Fibroblast of lung (primary cell): ENCODE measurements around the gene MCF2L2. TPM values are rescaled to one million over a fixed set of nuclear protein-coding genes. Genes with fewer than 3 reads are reported as not detected.
A peak's percentile ranks its signal among the peaks of the same experiment; 100 is the strongest.
"Not testable (repeated sequence)": the region's sequence is repeated elsewhere in the genome, so short reads cannot be mapped to it uniquely, and the experiment has no call there.

Experiments used
- DNase-seq, 2 donors: peaks; one replicate each; pipeline versions ENCODE4 v3.0.0 to v3.0.0-alpha.2; 2010; ENCODE audit warnings: low read depth in 2 of 2
- H2AFZ ChIP-seq: 2 replicates; pipeline ENCODE4 v1.5.1; 2012; ENCODE audit warnings: low read length, control low read depth, inconsistent platforms
- H3K27ac ChIP-seq: 2 replicates; pipeline ENCODE4 v1.5.1; 2011; ENCODE audit warnings: low read length, control low read depth; ENCODE audit not compliant: insufficient read depth
- H3K27me3 ChIP-seq: 2 replicates; pipeline ENCODE4 v1.5.1; 2011; ENCODE audit warnings: mild to moderate bottlenecking, low read length; ENCODE audit not compliant: control insufficient read depth, insufficient read depth
- H3K36me3 ChIP-seq: 2 replicates; pipeline ENCODE4 v1.5.1; 2011; ENCODE audit warnings: low read length; ENCODE audit not compliant: control insufficient read depth, insufficient read depth
- H3K4me1 ChIP-seq: 2 replicates; pipeline ENCODE4 v1.5.1; 2011; ENCODE audit warnings: low read length; ENCODE audit not compliant: control insufficient read depth, insufficient read depth; ENCODE audit errors: extremely low read depth
- H3K4me2 ChIP-seq: 2 replicates; pipeline ENCODE4 v1.5.1; 2011; ENCODE audit warnings: low read length, control low read depth; ENCODE audit not compliant: insufficient read depth; ENCODE audit errors: extremely low read depth
- H3K4me3 ChIP-seq, 4 experiments: fragments of 200-600 bp in 1 of 4; sonication (generic) in 1 of 4; replicated peaks in 1 of 4; 2 replicates each; pipeline ENCODE4 v1.5.1; 2011 to 2016; ENCODE audit warnings: low read length in 4 of 4, low read depth in 3 of 4, mild to moderate bottlenecking in 3 of 4, control low read depth in 2 of 4, inconsistent platforms in 1 of 4, mixed read lengths in 1 of 4; ENCODE audit not compliant: insufficient read depth in 1 of 4; ENCODE audit errors: control extremely low read depth in 1 of 4
- H3K79me2 ChIP-seq: 2 replicates; pipeline ENCODE4 v1.5.1; 2012; ENCODE audit warnings: mild to moderate bottlenecking, low read length, inconsistent platforms; ENCODE audit not compliant: control insufficient read depth, insufficient read depth
- H3K9ac ChIP-seq: 2 replicates; pipeline ENCODE4 v1.5.1; 2011; ENCODE audit warnings: mild to moderate bottlenecking, low read length, control low read depth; ENCODE audit not compliant: insufficient read depth
- H3K9me3 ChIP-seq: 2 replicates; pipeline ENCODE4 v1.5.1; 2012; ENCODE audit warnings: low read depth, low read length; ENCODE audit not compliant: control insufficient read depth, insufficient read depth
- H4K20me1 ChIP-seq: 2 replicates; pipeline ENCODE4 v1.5.1; 2011; ENCODE audit warnings: low read length; ENCODE audit not compliant: control insufficient read depth, insufficient read depth; ENCODE audit errors: extremely low read depth
- EZH2 ChIP-seq: IDR thresholded peaks from 2 replicates; pipeline ENCODE4 v1.5.1; 2012; ENCODE audit warnings: low read length, control low read depth, mild to moderate bottlenecking; ENCODE audit errors: missing control alignments
- polyA plus RNA-seq, 2 donors: library from polyadenylated mRNA; depleted of rRNA in 1 of 2; stranded (reverse) in 1 of 2; unstranded in 1 of 2; fragments of >200 nt; gene quantifications; 2 replicates each; pipeline ENCODE4 v1.2.1, GENCODE V29; 2011 to 2012; ENCODE audit warnings: missing spikeins in 1 of 2
- total RNA-seq: library from RNA; depleted of rRNA; stranded (reverse); fragments of >200 nt; gene quantifications from 2 replicates; pipeline ENCODE4 v1.2.1, GENCODE V29; 2014
- TF ChIP-seq, protein P1 (sequence below), 2 donors: IDR thresholded peaks in 1 of 2; conservative IDR thresholded peaks in 1 of 2; 1 replicate in 1 of 2; 2 replicates in 1 of 2; pipeline ENCODE4 v1.5.1; 2011 to 2012; ENCODE audit warnings: low read length in 2 of 2, control low read depth in 1 of 2, inconsistent platforms in 1 of 2, low read depth in 1 of 2, mild to moderate bottlenecking in 1 of 2

Gene MCF2L2
- total and polyA plus RNA-seq, 2 donors (not counting 1 experiment from before 2014, with no cell fraction given), result under 0.01 to 0.08 TPM

DNA sequence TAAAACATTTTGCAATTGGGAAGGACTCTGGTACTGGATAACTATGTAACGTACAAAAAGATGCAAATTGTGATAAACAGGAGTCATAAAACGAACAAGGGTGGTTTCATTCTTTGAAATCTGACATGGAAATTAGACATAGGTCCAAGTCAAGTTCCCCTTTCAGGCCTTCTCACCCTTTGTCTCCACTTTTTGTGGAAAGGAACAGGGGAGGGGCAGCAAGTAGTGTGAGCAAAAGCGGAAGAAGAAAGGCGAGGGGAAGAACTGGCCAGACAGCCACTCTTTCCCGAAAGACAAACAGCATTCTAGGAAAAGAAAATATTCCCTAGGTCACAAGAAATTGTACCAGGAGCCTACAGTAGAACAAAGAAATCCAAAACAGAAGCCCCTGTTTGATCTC, 52.6 kb downstream of the MCF2L2 start:
- TF ChIP-seq EZH2, result no peak
- TF ChIP-seq, protein P1, sequence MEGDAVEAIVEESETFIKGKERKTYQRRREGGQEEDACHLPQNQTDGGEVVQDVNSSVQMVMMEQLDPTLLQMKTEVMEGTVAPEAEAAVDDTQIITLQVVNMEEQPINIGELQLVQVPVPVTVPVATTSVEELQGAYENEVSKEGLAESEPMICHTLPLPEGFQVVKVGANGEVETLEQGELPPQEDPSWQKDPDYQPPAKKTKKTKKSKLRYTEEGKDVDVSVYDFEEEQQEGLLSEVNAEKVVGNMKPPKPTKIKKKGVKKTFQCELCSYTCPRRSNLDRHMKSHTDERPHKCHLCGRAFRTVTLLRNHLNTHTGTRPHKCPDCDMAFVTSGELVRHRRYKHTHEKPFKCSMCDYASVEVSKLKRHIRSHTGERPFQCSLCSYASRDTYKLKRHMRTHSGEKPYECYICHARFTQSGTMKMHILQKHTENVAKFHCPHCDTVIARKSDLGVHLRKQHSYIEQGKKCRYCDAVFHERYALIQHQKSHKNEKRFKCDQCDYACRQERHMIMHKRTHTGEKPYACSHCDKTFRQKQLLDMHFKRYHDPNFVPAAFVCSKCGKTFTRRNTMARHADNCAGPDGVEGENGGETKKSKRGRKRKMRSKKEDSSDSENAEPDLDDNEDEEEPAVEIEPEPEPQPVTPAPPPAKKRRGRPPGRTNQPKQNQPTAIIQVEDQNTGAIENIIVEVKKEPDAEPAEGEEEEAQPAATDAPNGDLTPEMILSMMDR (conservative IDR thresholded peaks at IDR 0.05 in 1 of 2, IDR thresholded peaks at IDR 0.05 in 1 of 2; ENCODE audit: low read depth in 1 of 2, low read length in 2 of 2), result no peak
- Histone ChIP-seq H3K4me2 (no peak overlapping the region), H3K27ac (no peak overlapping the region), H3K9me3 (no peaks in the 10 kb centered on the region), H3K79me2 (no peaks in the 10 kb centered on the region), H3K9ac (no peak overlapping the region), H3K4me1 (peaks cover 3% of the 10 kb centered on the region), H2AFZ (no peak overlapping the region), H4K20me1 (no peaks in the 10 kb centered on the region), H3K27me3 (no peaks in the 10 kb centered on the region), H3K4me3 (no peak overlapping the region), H3K36me3 (no peaks in the 10 kb centered on the region)
- no peak for DNase-seq

DNA sequence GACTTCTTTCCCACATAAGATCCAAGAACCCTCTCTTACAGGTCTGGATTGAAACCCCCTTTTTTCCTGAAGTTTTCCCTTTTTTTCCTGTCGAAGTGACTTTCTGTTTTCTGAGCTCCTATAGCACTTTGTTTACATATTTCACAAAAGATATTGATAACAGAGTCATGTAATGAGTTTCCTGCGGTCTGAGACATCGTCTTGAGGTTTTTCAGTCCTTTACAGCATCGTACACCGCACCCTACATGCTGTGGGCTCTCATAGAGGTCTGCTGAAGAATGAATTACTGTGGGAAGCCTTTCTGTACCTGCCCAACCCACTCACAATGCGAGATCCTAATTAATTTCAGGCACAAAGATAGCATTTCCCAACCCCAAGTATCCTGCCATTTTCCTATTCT, 53.1 kb downstream of the MCF2L2 start:
- Histone ChIP-seq H3K4me2 (no peak overlapping the region), H2AFZ (no peak overlapping the region), H3K4me3 (no peak overlapping the region), H4K20me1 (no peaks in the 10 kb centered on the region), H3K27ac (no peak overlapping the region), H3K4me1 (peaks cover 3% of the 10 kb centered on the region), H3K9me3 (no peaks in the 10 kb centered on the region), H3K79me2 (no peaks in the 10 kb centered on the region), H3K36me3 (no peaks in the 10 kb centered on the region), H3K27me3 (no peaks in the 10 kb centered on the region), H3K9ac (no peak overlapping the region)
- TF ChIP-seq, protein P1 (conservative IDR thresholded peaks at IDR 0.05 in 1 of 2, IDR thresholded peaks at IDR 0.05 in 1 of 2; ENCODE audit: low read depth in 1 of 2, low read length in 2 of 2), result no peak
- TF ChIP-seq EZH2, result no peak
- peak; percentile 14 to 75 for DNase-seq

DNA sequence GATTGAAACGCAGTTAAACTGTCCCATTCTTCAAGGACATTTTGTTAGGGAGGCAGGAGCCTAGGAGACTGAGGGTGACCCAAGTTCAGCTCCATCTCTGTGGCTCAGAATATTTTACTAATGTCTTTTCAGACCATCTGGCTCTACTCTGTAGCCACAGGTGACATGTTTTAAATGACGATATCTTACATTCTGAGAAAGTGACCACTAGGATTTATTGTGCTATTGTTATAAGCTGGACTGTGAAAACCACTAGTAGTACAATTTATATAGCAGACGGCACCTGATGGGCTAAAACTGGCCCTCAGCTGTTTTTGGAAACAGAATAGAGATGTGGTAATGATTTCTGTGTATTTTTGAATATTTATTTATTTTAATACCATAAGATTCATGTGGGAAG, 55.5 kb downstream of the MCF2L2 start:
- no peaks in the 10 kb centered on the region for H4K20me1 ChIP-seq
- no peaks in the 10 kb centered on the region for H3K9me3 ChIP-seq
- no peak overlapping the region for H3K9ac ChIP-seq
- no peak for TF ChIP-seq EZH2
- TF ChIP-seq, protein P1 (conservative IDR thresholded peaks at IDR 0.05 in 1 of 2, IDR thresholded peaks at IDR 0.05 in 1 of 2; ENCODE audit: low read depth in 1 of 2, low read length in 2 of 2), result no peak
- no peaks in the 10 kb centered on the region for H3K27me3 ChIP-seq
- H3K4me3 ChIP-seq, result no peak overlapping the region
- no peaks in the 10 kb centered on the region for H3K79me2 ChIP-seq
- DNase-seq, result no peak
- H3K4me1 ChIP-seq, result peaks cover 3% of the 10 kb centered on the region
- H3K36me3 ChIP-seq, result no peaks in the 10 kb centered on the region
- H3K4me2 ChIP-seq, result no peak overlapping the region
- H2AFZ ChIP-seq, result no peak overlapping the region
- H3K27ac ChIP-seq, result no peak overlapping the region

DNA sequence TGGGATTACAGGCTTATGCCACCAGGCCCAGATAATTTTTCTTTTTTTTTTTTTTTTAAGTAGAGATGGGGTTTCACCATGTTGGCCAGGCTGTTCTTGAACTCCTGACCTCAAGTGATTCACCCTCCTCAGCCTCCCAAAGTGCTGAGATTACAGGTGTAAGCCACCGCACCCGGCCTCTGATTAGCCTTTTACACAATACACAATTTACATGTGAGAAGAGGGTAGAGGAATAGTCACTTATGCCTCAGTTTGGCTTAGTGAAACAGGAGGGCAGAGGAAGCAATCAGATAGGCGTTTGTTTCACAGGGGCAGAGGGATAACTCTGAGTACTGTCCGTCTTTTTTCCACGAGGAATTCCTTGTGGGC, 56.8 kb downstream of the MCF2L2 start:
- H3K9me3 ChIP-seq, H3K4me1 ChIP-seq, H3K9ac ChIP-seq, H4K20me1 ChIP-seq, H3K4me3 ChIP-seq, H3K4me2 ChIP-seq, H3K27me3 ChIP-seq, H3K27ac ChIP-seq, H3K79me2 ChIP-seq, H3K36me3 ChIP-seq, H2AFZ ChIP-seq: not testable (repeated sequence)
- peak in 1 of 2 donors; percentile 31 for DNase-seq
